B cell (primary cell): ENCODE results near the gene PRPF40A.

Source experiments
- CTCF ChIP-seq: fragments of 200-600 bp; IDR thresholded peaks from one replicate; pipeline ENCODE4 v1.8.0; 2022; ENCODE audit warnings: antibody characterized with exemption, mild to moderate bottlenecking
- EZH2 ChIP-seq: IDR thresholded peaks from 2 replicates; pipeline ENCODE4 v1.6.1; 2012; ENCODE audit warnings: borderline replicate concordance, low read depth, mild to moderate bottlenecking, moderate library complexity, low read length; ENCODE audit not compliant: insufficient read depth, poor library complexity, severe bottlenecking

- no peak for TF ChIP-seq CTCF
- TF ChIP-seq EZH2 = no peak
Observed at GRCh38 chr2:152609154-152609553, 108.1 kb downstream of the PRPF40A start.
